SK-N-SH (cell line): ENCODE measurements around the gene LDHD. TPM values are rescaled to one million over a fixed set of nuclear protein-coding genes. Genes with fewer than 3 reads are reported as not detected.

ENCODE experiments used
- CTCF ChIA-PET: fragments of 300-600, 350-600 bp; formaldehyde crosslinking; extraction: SDS; loops from one replicate; lab custom pipeline; 2021; lab: Yijun Ruan, JAX
- POLR2A ChIA-PET: fragments of 350-600 bp; sonication (Branson Sonifier 250); formaldehyde crosslinking; extraction: SDS; loops from one replicate; lab custom pipeline; 2020; ENCODE audit warnings: antibody characterized with exemption, inconsistent platforms; lab: Yijun Ruan, JAX
- DNase-seq: peaks from one replicate; pipeline ENCODE4 v3.0.0; 2012
- H2AFZ ChIP-seq: fragments of 200-600 bp; sonication (generic); 2 replicates; pipeline ENCODE4 v1.8.1; 2016; ENCODE audit warnings: antibody characterized with exemption, mild to moderate bottlenecking, low read depth
- H3F3A ChIP-seq: fragments of 200-600 bp; sonication (generic); replicated peaks from 2 replicates; pipeline ENCODE3; 2016; ENCODE audit warnings: antibody characterized with exemption, mild to moderate bottlenecking; ENCODE audit not compliant: insufficient read depth
- H3K27ac ChIP-seq, 2 experiments: fragments of 200-500 bp in 1 of 2; fragments of 200-600 bp in 1 of 2; sonication (Bioruptor generic) in 1 of 2; sonication (generic), shearing (Covaris generic) in 1 of 2; 2 replicates each; pipeline versions ENCODE4 v1.5.1 to v1.6.1; 2014 to 2016; ENCODE audit warnings: low read depth in 2 of 2, inconsistent platforms in 1 of 2, low read length in 1 of 2, mild to moderate bottlenecking in 1 of 2, mixed read lengths in 1 of 2
- H3K27me3 ChIP-seq: fragments of 200-600 bp; sonication (generic), shearing (Covaris generic); 2 replicates; pipeline ENCODE4 v1.6.1; 2016; ENCODE audit warnings: mixed run types; ENCODE audit not compliant: insufficient read depth
- H3K36me3 ChIP-seq, 2 experiments: fragments of 200-500 bp in 1 of 2; fragments of 200-600 bp in 1 of 2; sonication (Bioruptor generic) in 1 of 2; sonication (generic) in 1 of 2; replicated peaks in 1 of 2; 2 replicates each; pipeline versions ENCODE3 to v1.5.1; 2014 to 2016; ENCODE audit warnings: low read length in 1 of 2, mild to moderate bottlenecking in 1 of 2; ENCODE audit not compliant: insufficient read depth in 2 of 2, control insufficient read depth in 1 of 2
- H3K4me1 ChIP-seq, 2 experiments: fragments of 200-500 bp in 1 of 2; fragments of 200-600 bp in 1 of 2; sonication (Bioruptor generic) in 1 of 2; sonication (generic), shearing (Covaris generic) in 1 of 2; 2 replicates each; pipeline versions ENCODE4 v1.5.1 to v1.6.1; 2014 to 2016; ENCODE audit warnings: low read depth in 1 of 2, low read length in 1 of 2, mixed run types in 1 of 2; ENCODE audit not compliant: insufficient read depth in 2 of 2, control insufficient read depth in 1 of 2
- H3K4me2 ChIP-seq: fragments of 200-600 bp; sonication (generic), shearing (Covaris generic); 2 replicates; pipeline ENCODE4 v1.6.1; 2017; ENCODE audit warnings: mixed run types
- H3K4me3 ChIP-seq, 2 experiments: fragments of 200-500 bp in 1 of 2; fragments of 200-600 bp in 1 of 2; sonication (Bioruptor generic) in 1 of 2; sonication (generic), shearing (Covaris generic) in 1 of 2; 2 replicates each; pipeline versions ENCODE4 v1.5.1 to v1.8.1; 2014 to 2016; ENCODE audit warnings: low read depth in 2 of 2, inconsistent platforms in 1 of 2, low read length in 1 of 2, mild to moderate bottlenecking in 1 of 2, mixed read lengths in 1 of 2, moderate library complexity in 1 of 2
- H3K79me2 ChIP-seq: fragments of 200-600 bp; sonication (generic); 2 replicates; pipeline ENCODE4 v1.8.1; 2017; ENCODE audit warnings: mild to moderate bottlenecking; ENCODE audit not compliant: insufficient read depth
- H3K9ac ChIP-seq: fragments of 200-600 bp; sonication (generic); 2 replicates; pipeline ENCODE4 v1.6.1; 2017; ENCODE audit warnings: mixed run types
- H3K9me2 ChIP-seq: fragments of 200-600 bp; sonication (generic); 2 replicates; pipeline ENCODE4 v1.6.1; 2017; ENCODE audit warnings: mixed run types
- H3K9me3 ChIP-seq: fragments of 200-600 bp; sonication (generic); 2 replicates; pipeline ENCODE4 v1.6.1; 2017; ENCODE audit warnings: mixed run types, mild to moderate bottlenecking, moderate library complexity
- H4K20me1 ChIP-seq: fragments of 200-600 bp; sonication (generic); 2 replicates; pipeline ENCODE4 v1.6.1; 2017; ENCODE audit warnings: mild to moderate bottlenecking, mixed run types; ENCODE audit not compliant: insufficient read depth
- CHD2 ChIP-seq: fragments of 150-350 bp; IDR thresholded peaks from 2 replicates; pipeline ENCODE4 v1.6.1; 2018; ENCODE audit warnings: low read length; ENCODE audit not compliant: partially characterized antibody
- ELF1 ChIP-seq: IDR thresholded peaks from 2 replicates; pipeline ENCODE4 v1.4.0; 2012
- EP300 ChIP-seq, 2 experiments: IDR thresholded peaks; 2 replicates each; pipeline versions ENCODE4 v1.4.0 to v1.6.1; 2012; ENCODE audit warnings: borderline replicate concordance in 1 of 2, low read depth in 1 of 2, low read length in 1 of 2
- EZH2phosphoT487 ChIP-seq: fragments of 200-600 bp; sonication (generic); IDR thresholded peaks from 2 replicates; pipeline ENCODE4 v1.6.1; 2017; ENCODE audit warnings: low read depth, mixed run types, mild to moderate bottlenecking, antibody characterized with exemption, moderate library complexity, borderline replicate concordance
- FOXJ3 ChIP-seq: sonication (generic); formaldehyde crosslinking; IDR thresholded peaks from 2 replicates; pipeline ENCODE4 v1.5.1; 2020; ENCODE audit warnings: mild to moderate bottlenecking, missing genetic modification reagents
- FOXM1 ChIP-seq: IDR thresholded peaks from 2 replicates; pipeline ENCODE4 v1.4.0; 2012; ENCODE audit warnings: low read depth, mild to moderate bottlenecking
- GATA2 ChIP-seq: sonication (generic); formaldehyde crosslinking; IDR thresholded peaks from 2 replicates; pipeline ENCODE4 v1.5.0; 2020; ENCODE audit warnings: mild to moderate bottlenecking, missing genetic modification reagents
- JUND ChIP-seq: IDR thresholded peaks from 2 replicates; pipeline ENCODE4 v1.4.0; 2012
- MEF2A ChIP-seq: IDR thresholded peaks from 2 replicates; pipeline ENCODE4 v1.4.0; 2012; ENCODE audit warnings: low read depth, borderline replicate concordance
- MXI1 ChIP-seq: IDR thresholded peaks from 2 replicates; pipeline ENCODE4 v1.6.1; 2012; ENCODE audit warnings: mild to moderate bottlenecking, low read depth, low read length, improper control_type of control experiment
- NRF1 ChIP-seq: IDR thresholded peaks from 2 replicates; pipeline ENCODE4 v1.6.1; 2012; ENCODE audit warnings: low read depth, mild to moderate bottlenecking, low read length
- POLR2AphosphoS5 ChIP-seq: IDR thresholded peaks from 2 replicates; pipeline ENCODE4 v1.6.1; 2012; ENCODE audit warnings: low read depth, low read length
- RAD21 ChIP-seq: IDR thresholded peaks from 2 replicates; pipeline ENCODE4 v1.6.1; 2012; ENCODE audit warnings: mild to moderate bottlenecking, low read length
- REST ChIP-seq: IDR thresholded peaks from 2 replicates; pipeline ENCODE4 v1.6.1; 2012; ENCODE audit warnings: mild to moderate bottlenecking, low read depth, low read length, moderate library complexity
- RXRA ChIP-seq: IDR thresholded peaks from 2 replicates; pipeline ENCODE4 v1.4.0; 2012; ENCODE audit warnings: low read depth, mild to moderate bottlenecking, borderline replicate concordance
- SIN3A ChIP-seq: IDR thresholded peaks from 2 replicates; pipeline ENCODE4 v1.6.1; 2012; ENCODE audit warnings: low read depth, mild to moderate bottlenecking, low read length, moderate library complexity, borderline replicate concordance
- SMC3 ChIP-seq: IDR thresholded peaks from 2 replicates; pipeline ENCODE4 v1.6.1; 2012; ENCODE audit warnings: low read depth, low read length, improper control_type of control experiment
- TCF12 ChIP-seq: IDR thresholded peaks from 2 replicates; pipeline ENCODE4 v1.4.0; 2012
- USF1 ChIP-seq: IDR thresholded peaks from 2 replicates; pipeline ENCODE4 v1.4.0; 2012; ENCODE audit warnings: low read depth, borderline replicate concordance
- ZBTB33 ChIP-seq: IDR thresholded peaks from 2 replicates; pipeline ENCODE4 v1.4.0; 2012; ENCODE audit warnings: low read depth, borderline replicate concordance
- WGBS: methylation state at CpG from one replicate; pipeline ENCODE4 v1.1.6; 2017; ENCODE audit warnings: low lambda C conversion rate; 5-methylcytosine and 5-hydroxymethylcytosine counted together
- polyA plus RNA-seq, 3 experiments: library from polyadenylated mRNA; depleted of rRNA; stranded (reverse); fragments of >200 nt; gene quantifications; 2 replicates each; pipeline ENCODE4 v1.2.3, GENCODE V29; 2012

The LDHD gene
- polyA plus RNA-seq, 1 of the 3 experiments (the other 2 are of a cell fraction) = 0.53 TPM

- no peaks in the 10 kb centered on the region for H3K9me2 ChIP-seq
- H3K36me3 ChIP-seq = peaks cover 0 to 3% of the 10 kb centered on the region in 2 experiments
- DNase-seq = no peak
- CTCF ChIA-PET = interaction anchor here (1.1 to 1.6 kb wide), 2 partner anchors 16 to 44 kb away, joined by 3 read pairs; no protein-coding TSS in a partner anchor
- no peaks in the 10 kb centered on the region for H3F3A ChIP-seq
- H3K9me3 ChIP-seq = no peaks in the 10 kb centered on the region
- H3K4me2 ChIP-seq = no peak overlapping the region
- no peak overlapping the region for H2AFZ ChIP-seq
- no peak overlapping the region for H3K4me3 ChIP-seq
- peaks cover 61% of the 10 kb centered on the region for H4K20me1 ChIP-seq
- H3K27ac ChIP-seq = no peak overlapping the region
- POLR2A ChIA-PET = no interaction called here
- H3K4me1 ChIP-seq = peaks cover 9 to 35% of the 10 kb centered on the region in 2 experiments; a peak in 2 of 4 replicates
- no peak for TF ChIP-seq ZBTB33
- TF ChIP-seq FOXM1 = no peak
- TF ChIP-seq FOXJ3 = no peak
- TF ChIP-seq JUND = no peak
- no peak for TF ChIP-seq POLR2AphosphoS5
- no peak for TF ChIP-seq REST
- no peak for TF ChIP-seq USF1
- TF ChIP-seq RXRA = no peak
- no peak for TF ChIP-seq MEF2A
- TF ChIP-seq RAD21 = no peak
- TF ChIP-seq SIN3A = no peak
- no peak for TF ChIP-seq GATA2
- no peak for TF ChIP-seq EZH2phosphoT487
- TF ChIP-seq ELF1 = no peak
- no peak for TF ChIP-seq CHD2
- TF ChIP-seq MXI1 = no peak
- no peak for TF ChIP-seq NRF1
- TF ChIP-seq SMC3 = no peak
- TF ChIP-seq EP300 (IDR thresholded peaks at IDR 0.05; ENCODE audit: borderline replicate concordance in 1 of 2, low read depth in 1 of 2, low read length in 1 of 2) = no peak
- no peak for TF ChIP-seq TCF12
- no peak overlapping the region for H3K9ac ChIP-seq
- WGBS = 93% methylated on average over 5 of the region's 6 CpGs
- H3K27me3 ChIP-seq = no peaks in the 10 kb centered on the region
- peaks cover 90% of the 10 kb centered on the region for H3K79me2 ChIP-seq
Observed at GRCh38 chr16:75066861-75067447, 49.6 kb downstream of the LDHD start.
